GM12878 (cell line): ENCODE results near the gene VASH1. TPM values are rescaled to one million over a fixed set of nuclear protein-coding genes. Genes with fewer than 3 reads are reported as not detected.

ENCODE experiments used
- ATAC-seq: fragments of 200-7000 bp; cut with Tn5 transposase; 3 replicates; pipeline ENCODE4 v1.9.1; 2020; ENCODE audit warnings: mild to moderate bottlenecking, moderate library complexity
- BruUV-seq: library from RNA; stranded (reverse); fragments of 400-500 nt; replicated peaks from 2 replicates; lab custom pipeline; 2021; lab: Mats Ljungman, UMichigan
- CTCF ChIA-PET: fragments of 300-600 bp; sonication (Branson Sonifier 250); formaldehyde crosslinking; extraction: SDS; loops from one replicate; lab custom pipeline; 2021; ENCODE audit warnings: inconsistent platforms; lab: Yijun Ruan, JAX
- POLR2A ChIA-PET: fragments of 350-600 bp; formaldehyde crosslinking; extraction: SDS; loops from one replicate; lab custom pipeline; 2021; ENCODE audit warnings: inconsistent platforms; lab: Charles Lee
- RAD21 ChIA-PET: fragments of 300-600 bp; sonication (Branson Sonifier 250); formaldehyde crosslinking; loops from one replicate; lab custom pipeline; 2023; ENCODE audit warnings: antibody characterized with exemption; ENCODE audit not compliant: unreplicated experiment; lab: Charles Lee
- SMC1A ChIA-PET: fragments of 300-600 bp; sonication (Branson Sonifier 250); formaldehyde crosslinking; loops from one replicate; lab custom pipeline; 2023; ENCODE audit not compliant: unreplicated experiment, uncharacterized antibody; lab: Charles Lee
- DNase-seq: peaks from one replicate; pipeline ENCODE4 v3.0.0-alpha.2; 2011; ENCODE audit warnings: low read depth, low spot score
- FAIRE-seq: peaks from 3 replicates; lab custom pipeline; 2011; peaks lifted over from hg19 to GRCh38; lab: Jason Lieb, UNC
- H2AFZ ChIP-seq: 2 replicates; pipeline ENCODE4 v1.6.0; 2011; ENCODE audit warnings: low read depth, low read length, control low read depth; ENCODE audit not compliant: control insufficient read depth
- H3K27ac ChIP-seq: 2 replicates; pipeline ENCODE4 v1.5.1; 2011; ENCODE audit warnings: control low read depth; ENCODE audit not compliant: control insufficient read depth, insufficient read depth
- H3K27me3 ChIP-seq, 2 experiments: replicated peaks in 1 of 2; 2 replicates each; pipeline versions ENCODE4 v1.6.0 to v1.6.1; 2011; ENCODE audit warnings: low read length in 1 of 2; ENCODE audit not compliant: control insufficient read depth in 2 of 2, insufficient read depth in 2 of 2
- H3K36me3 ChIP-seq, 2 experiments: 2 replicates each; pipeline ENCODE4 v1.5.1; 2011; ENCODE audit warnings: low read length in 1 of 2; ENCODE audit not compliant: control insufficient read depth in 2 of 2, insufficient read depth in 2 of 2
- H3K4me1 ChIP-seq: 2 replicates; pipeline ENCODE4 v1.6.1; 2011; ENCODE audit warnings: mild to moderate bottlenecking, low read length, moderate library complexity, mixed read lengths; ENCODE audit not compliant: control insufficient read depth, insufficient read depth
- H3K4me2 ChIP-seq: 2 replicates; pipeline ENCODE4 v1.6.0; 2011; ENCODE audit warnings: control low read depth; ENCODE audit not compliant: control insufficient read depth, insufficient read depth
- H3K4me3 ChIP-seq: fragments of 200-600 bp; sonication (generic); 2 replicates; pipeline ENCODE4 v1.5.1; 2016
- H3K79me2 ChIP-seq: 2 replicates; pipeline ENCODE4 v1.6.0; 2011; ENCODE audit warnings: low read length; ENCODE audit not compliant: control insufficient read depth, insufficient read depth
- H3K9ac ChIP-seq: 2 replicates; pipeline ENCODE4 v1.8.0; 2011; ENCODE audit warnings: low read length, control low read depth, mixed read lengths; ENCODE audit not compliant: control insufficient read depth, insufficient read depth
- H3K9me3 ChIP-seq: replicated peaks from 3 replicates; pipeline ENCODE4 v1.5.1; 2011; ENCODE audit warnings: mild to moderate bottlenecking, low read length; ENCODE audit not compliant: control insufficient read depth, insufficient read depth
- H4K20me1 ChIP-seq: 2 replicates; pipeline ENCODE4 v1.6.0; 2011; ENCODE audit not compliant: control insufficient read depth, insufficient read depth
- ASH2L ChIP-seq: fragments of 300-600, 200-600 bp; sonication (generic); IDR thresholded peaks from 2 replicates; pipeline ENCODE4 v1.6.1; 2017; ENCODE audit warnings: low read depth, mild to moderate bottlenecking, borderline replicate concordance
- CBFB ChIP-seq: IDR thresholded peaks from 2 replicates; pipeline ENCODE4 v1.6.1; 2016; ENCODE audit warnings: antibody characterized with exemption, low read depth
- JUNB ChIP-seq: IDR thresholded peaks from 2 replicates; pipeline ENCODE4 v1.6.1; 2016; ENCODE audit warnings: antibody characterized with exemption, mild to moderate bottlenecking
- MYB ChIP-seq: fragments of 150-350 bp; IDR thresholded peaks from 2 replicates; pipeline ENCODE4 v1.6.1; 2014; ENCODE audit warnings: mild to moderate bottlenecking, low read depth, low read length, borderline replicate concordance
- NFIC ChIP-seq: IDR thresholded peaks from 2 replicates; pipeline ENCODE4 v1.6.1; 2012; ENCODE audit warnings: low read depth, mild to moderate bottlenecking, inconsistent platforms, low read length, moderate library complexity
- PAX5 ChIP-seq: IDR thresholded peaks from 2 replicates; pipeline ENCODE4 v1.6.1; 2011; ENCODE audit warnings: low read depth, low read length, borderline replicate concordance
- POU2F2 ChIP-seq: IDR thresholded peaks from 3 replicates; pipeline ENCODE4 v1.6.1; 2011; ENCODE audit warnings: low read depth, mild to moderate bottlenecking, low read length, borderline replicate concordance
- SMAD1 ChIP-seq: fragments of 450-650 bp; IDR thresholded peaks from 2 replicates; pipeline ENCODE4 v1.6.1; 2018; ENCODE audit warnings: mild to moderate bottlenecking, low read depth; ENCODE audit not compliant: partially characterized antibody
- TAF1 ChIP-seq: IDR thresholded peaks from 2 replicates; pipeline ENCODE4 v1.6.1; 2011; ENCODE audit warnings: mild to moderate bottlenecking, low read depth, low read length, borderline replicate concordance
- TARDBP ChIP-seq: IDR thresholded peaks from 2 replicates; pipeline ENCODE4 v1.6.1; 2016; ENCODE audit warnings: borderline replicate concordance
- ZNF622 ChIP-seq: fragments of 450-650 bp; IDR thresholded peaks from 2 replicates; pipeline ENCODE4 v1.6.1; 2017; ENCODE audit warnings: mild to moderate bottlenecking, inconsistent platforms
- ZZZ3 ChIP-seq: IDR thresholded peaks from 2 replicates; pipeline ENCODE4 v1.6.1; 2011; ENCODE audit warnings: low read depth; ENCODE audit not compliant: control insufficient read depth, insufficient read length
- WGBS: methylation state at CpG from one replicate; pipeline ENCODE4 v1.1.6; 2016; ENCODE audit warnings: low lambda C conversion rate; ENCODE audit not compliant: insufficient replicate concordance, insufficient coverage; ENCODE audit errors: missing lambda C conversion rate; 5-methylcytosine and 5-hydroxymethylcytosine counted together
- in situ Hi-C: fragments of 300-500 bp; cut with MboI; formaldehyde crosslinking; loops from 9 replicates; pipeline ENCODE4 v1.14.3; 2018; ENCODE audit warnings: mixed read lengths
- intact Hi-C: fragments of 100-400 bp; cut with micrococcal nuclease; formaldehyde crosslinking; loops from one replicate; pipeline ENCODE4 v1.14.2; 2022; ENCODE audit not compliant: unreplicated experiment
- polyA plus RNA-seq, 11 experiments: library from polyadenylated mRNA; depleted of rRNA in 4 of 11; unstranded in 6 of 11; stranded (reverse) in 5 of 11; fragments of >200 nt; fragmentation: Nextera tagmentation in 4 of 11; fragmentation: Illumina TruSeq in 1 of 11; extraction: Ambion mirVana in 4 of 11; extraction: Trizol in 1 of 11; gene quantifications; 1 replicate in 1 of 11; 2 replicates in 10 of 11; pipeline versions ENCODE4 v1.2.1 to v1.2.3, GENCODE V29; 2011 to 2016; ENCODE audit warnings: inconsistent platforms in 2 of 11, missing spikeins in 2 of 11, low read depth in 1 of 11
- total RNA-seq, 4 experiments: library from RNA; depleted of rRNA in 3 of 4; stranded (reverse); fragments of >200 nt in 3 of 4; fragmentation: Illumina TruSeq in 1 of 4; extraction: Trizol in 1 of 4; gene quantifications; 2 replicates each; pipeline versions ENCODE4 v1.2.1 to v1.2.3, GENCODE V29; 2013 to 2021
- TF ChIP-seq, protein P1 (sequence below): IDR thresholded peaks from 2 replicates; pipeline ENCODE4 v1.6.1; 2011; ENCODE audit warnings: mild to moderate bottlenecking, low read depth, low read length, moderate library complexity; ENCODE audit not compliant: insufficient replicate concordance
- TF ChIP-seq, protein P2 (sequence below): fragments of 450-650 bp; IDR thresholded peaks from 2 replicates; pipeline ENCODE4 v1.6.1; 2017; ENCODE audit warnings: low read depth, mild to moderate bottlenecking, moderate library complexity
- TF ChIP-seq, protein P3 (sequence below), 3 experiments: IDR thresholded peaks in 2 of 3; conservative IDR thresholded peaks in 1 of 3; 2 replicates each; pipeline ENCODE4 v1.5.1; 2011; ENCODE audit warnings: low read depth in 3 of 3, low read length in 3 of 3, mild to moderate bottlenecking in 3 of 3, control low read depth in 2 of 3, moderate library complexity in 2 of 3, inconsistent platforms in 1 of 3, mixed read lengths in 1 of 3; ENCODE audit not compliant: control insufficient read depth in 2 of 3, insufficient read depth in 1 of 3; ENCODE audit errors: extremely low read depth in 1 of 3

Gene VASH1
- total and polyA plus RNA-seq, 10 of the 15 experiments (the other 5 are each of a cell fraction or from before 2014, with no cell fraction given), result 0.06 to 2.3 (median 0.53) TPM

DNA sequence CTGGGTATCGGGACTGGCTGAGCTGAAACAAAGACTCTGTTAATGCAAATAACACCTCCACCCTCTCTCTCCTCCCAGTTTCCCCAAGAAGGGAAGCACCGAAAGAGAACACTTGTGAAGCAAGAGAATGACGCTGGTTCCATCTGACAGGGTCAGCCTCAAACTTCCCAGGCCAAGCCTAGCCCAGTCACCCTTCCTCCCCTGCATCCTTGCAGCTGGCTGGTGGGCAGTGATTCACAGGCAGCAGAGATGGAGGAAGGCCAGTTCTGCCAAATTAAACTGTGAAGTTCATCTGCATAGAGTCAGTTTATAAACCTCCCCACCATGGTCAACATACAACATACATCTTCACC lies 67.7 kb downstream of the VASH1 start:
- Histone ChIP-seq H3K4me1 (no peaks in the 10 kb centered on the region), H3K4me2 (no peak overlapping the region), H3K79me2 (no peaks in the 10 kb centered on the region), H3K9ac (no peak overlapping the region), H3K9me3 (no peaks in the 10 kb centered on the region), H3K4me3 (no peak overlapping the region), H3K36me3 (no peaks in the 10 kb centered on the region), H4K20me1 (no peaks in the 10 kb centered on the region), H3K27me3 (peaks cover 0 to 3% of the 10 kb centered on the region in 2 experiments; a peak in 1 of 4 replicates), H2AFZ (no peak overlapping the region), H3K27ac (no peak overlapping the region)
- ATAC-seq (no peak), FAIRE-seq (no peak), DNase-seq (no peak)
- SMC1A ChIA-PET, result no interaction called here
- intact Hi-C loops, result no loop called here
- BruUV-seq, result no TSS peak
- CTCF ChIA-PET, result no interaction called here
- POLR2A ChIA-PET, result interaction anchor here (0.5 kb wide), 1 partner anchor 265 kb away, joined by 3 read pairs; no protein-coding TSS in a partner anchor
- 43% methylated on average over 3 of the region's 3 CpGs for WGBS
- RAD21 ChIA-PET, result no interaction called here
- in situ Hi-C loops, result no loop called here
- no peak for TF ChIP-seq ZNF622
- TF ChIP-seq PAX5, result no peak
- TF ChIP-seq, protein P1, sequence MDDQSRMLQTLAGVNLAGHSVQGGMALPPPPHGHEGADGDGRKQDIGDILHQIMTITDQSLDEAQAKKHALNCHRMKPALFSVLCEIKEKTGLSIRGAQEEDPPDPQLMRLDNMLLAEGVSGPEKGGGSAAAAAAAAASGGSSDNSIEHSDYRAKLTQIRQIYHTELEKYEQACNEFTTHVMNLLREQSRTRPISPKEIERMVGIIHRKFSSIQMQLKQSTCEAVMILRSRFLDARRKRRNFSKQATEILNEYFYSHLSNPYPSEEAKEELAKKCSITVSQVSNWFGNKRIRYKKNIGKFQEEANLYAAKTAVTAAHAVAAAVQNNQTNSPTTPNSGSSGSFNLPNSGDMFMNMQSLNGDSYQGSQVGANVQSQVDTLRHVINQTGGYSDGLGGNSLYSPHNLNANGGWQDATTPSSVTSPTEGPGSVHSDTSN, result no peak
- no peak for TF ChIP-seq NFIC
- no peak for TF ChIP-seq SMAD1
- TF ChIP-seq, protein P2, sequence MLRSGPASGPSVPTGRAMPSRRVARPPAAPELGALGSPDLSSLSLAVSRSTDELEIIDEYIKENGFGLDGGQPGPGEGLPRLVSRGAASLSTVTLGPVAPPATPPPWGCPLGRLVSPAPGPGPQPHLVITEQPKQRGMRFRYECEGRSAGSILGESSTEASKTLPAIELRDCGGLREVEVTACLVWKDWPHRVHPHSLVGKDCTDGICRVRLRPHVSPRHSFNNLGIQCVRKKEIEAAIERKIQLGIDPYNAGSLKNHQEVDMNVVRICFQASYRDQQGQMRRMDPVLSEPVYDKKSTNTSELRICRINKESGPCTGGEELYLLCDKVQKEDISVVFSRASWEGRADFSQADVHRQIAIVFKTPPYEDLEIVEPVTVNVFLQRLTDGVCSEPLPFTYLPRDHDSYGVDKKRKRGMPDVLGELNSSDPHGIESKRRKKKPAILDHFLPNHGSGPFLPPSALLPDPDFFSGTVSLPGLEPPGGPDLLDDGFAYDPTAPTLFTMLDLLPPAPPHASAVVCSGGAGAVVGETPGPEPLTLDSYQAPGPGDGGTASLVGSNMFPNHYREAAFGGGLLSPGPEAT, result no peak; the same call in 1 of the 2 replicates
- TF ChIP-seq JUNB, result no peak
- no peak for TF ChIP-seq ZZZ3
- no peak for TF ChIP-seq TAF1
- TF ChIP-seq TARDBP, result no peak
- no peak for TF ChIP-seq MYB
- TF ChIP-seq, protein P3, sequence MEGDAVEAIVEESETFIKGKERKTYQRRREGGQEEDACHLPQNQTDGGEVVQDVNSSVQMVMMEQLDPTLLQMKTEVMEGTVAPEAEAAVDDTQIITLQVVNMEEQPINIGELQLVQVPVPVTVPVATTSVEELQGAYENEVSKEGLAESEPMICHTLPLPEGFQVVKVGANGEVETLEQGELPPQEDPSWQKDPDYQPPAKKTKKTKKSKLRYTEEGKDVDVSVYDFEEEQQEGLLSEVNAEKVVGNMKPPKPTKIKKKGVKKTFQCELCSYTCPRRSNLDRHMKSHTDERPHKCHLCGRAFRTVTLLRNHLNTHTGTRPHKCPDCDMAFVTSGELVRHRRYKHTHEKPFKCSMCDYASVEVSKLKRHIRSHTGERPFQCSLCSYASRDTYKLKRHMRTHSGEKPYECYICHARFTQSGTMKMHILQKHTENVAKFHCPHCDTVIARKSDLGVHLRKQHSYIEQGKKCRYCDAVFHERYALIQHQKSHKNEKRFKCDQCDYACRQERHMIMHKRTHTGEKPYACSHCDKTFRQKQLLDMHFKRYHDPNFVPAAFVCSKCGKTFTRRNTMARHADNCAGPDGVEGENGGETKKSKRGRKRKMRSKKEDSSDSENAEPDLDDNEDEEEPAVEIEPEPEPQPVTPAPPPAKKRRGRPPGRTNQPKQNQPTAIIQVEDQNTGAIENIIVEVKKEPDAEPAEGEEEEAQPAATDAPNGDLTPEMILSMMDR (IDR thresholded peaks at IDR 0.05 in 2 of 3, conservative IDR thresholded peaks at IDR 0.05 in 1 of 3; ENCODE audit: control insufficient read depth in 2 of 3, extremely low read depth in 1 of 3, insufficient read depth in 1 of 3, low read depth in 3 of 3, low read length in 3 of 3), result no peak
- no peak for TF ChIP-seq ASH2L
- TF ChIP-seq CBFB, result no peak
- no peak for TF ChIP-seq POU2F2
